HG03280 (cell line): ENCODE data around the gene SNX20.

Experiments used
- ATAC-seq: cut with Tn5 transposase; IDR thresholded peaks from one replicate; pipeline ENCODE4 v1.9.1; 2021; ENCODE audit warnings: mild to moderate bottlenecking, moderate library complexity; ENCODE audit not compliant: unreplicated experiment

Gene SNX20

DNA sequence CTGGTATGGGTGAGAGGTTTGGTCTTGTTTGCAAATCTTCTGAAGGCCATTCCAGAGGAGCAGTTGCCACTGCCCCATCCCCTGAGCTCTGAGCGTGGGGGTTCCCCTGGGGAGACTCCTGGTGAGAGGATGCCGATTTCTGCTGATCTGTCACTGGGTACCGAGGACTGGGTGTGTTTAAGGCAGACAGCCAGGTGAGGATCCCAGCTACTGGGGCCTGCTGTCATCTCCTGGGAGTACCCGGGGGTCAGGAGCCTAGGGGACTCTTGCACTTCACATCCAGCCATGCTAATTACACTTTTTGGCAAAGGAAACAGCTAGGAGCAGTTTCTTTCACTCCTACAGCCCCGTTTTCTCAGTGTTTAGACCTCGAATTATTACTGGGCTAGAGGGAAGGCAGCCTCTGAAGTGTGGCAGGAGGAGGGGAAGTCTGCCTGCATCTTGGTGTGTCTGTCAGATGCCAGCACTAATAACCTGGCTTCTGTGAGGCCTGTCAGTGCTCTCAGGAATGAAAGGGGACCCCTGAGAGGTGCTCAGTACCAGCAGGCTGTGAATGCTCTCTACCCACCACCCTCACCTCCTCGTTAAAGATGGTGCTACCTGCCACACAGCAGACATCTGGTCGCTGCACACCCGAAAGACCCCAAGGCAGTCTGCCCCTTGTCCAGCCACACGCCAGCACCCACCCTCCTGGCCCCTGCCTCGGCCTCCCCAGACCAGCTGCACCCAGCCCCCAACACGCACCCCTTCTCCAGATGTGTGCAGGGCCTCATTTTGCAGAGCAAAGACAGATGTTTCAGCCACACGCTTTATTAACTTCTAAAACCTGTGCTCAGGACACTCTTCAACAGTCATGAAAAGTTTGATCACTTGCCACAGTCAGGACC is 43.2 kb downstream of the SNX20 start:
- ATAC-seq = no peak

- no peak for ATAC-seq
These were observed 44.2 kb downstream of the SNX20 start for GRCh38 chr16:50636753-50637374.

- ATAC-seq = no peak
These were observed 45.4 kb downstream of the SNX20 start for GRCh38 chr16:50635505-50636392.

DNA sequence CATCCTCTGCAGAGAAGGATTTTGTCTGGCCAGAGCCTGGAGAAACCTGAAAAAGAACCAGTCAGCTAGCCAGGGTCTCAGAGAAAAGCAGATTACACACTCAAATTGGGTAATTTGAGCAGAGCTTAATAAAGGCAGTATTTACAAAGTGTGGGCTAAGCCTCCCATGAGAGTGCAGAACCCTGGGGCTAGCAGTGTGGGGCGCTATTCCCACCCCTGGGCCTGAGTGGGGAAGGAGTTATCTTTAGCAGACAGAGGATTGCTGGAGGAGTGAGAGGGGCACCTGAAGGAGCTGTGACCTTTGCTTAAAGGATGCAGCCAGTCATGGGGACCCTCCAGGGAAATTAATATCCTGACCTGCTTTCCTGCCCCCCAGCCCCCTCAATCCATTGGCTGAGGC is 46.2 kb downstream of the SNX20 start:
- ATAC-seq = no peak

- ATAC-seq = no peak
These were observed 47.0 kb downstream of the SNX20 start for GRCh38 chr16:50634090-50634489.

DNA sequence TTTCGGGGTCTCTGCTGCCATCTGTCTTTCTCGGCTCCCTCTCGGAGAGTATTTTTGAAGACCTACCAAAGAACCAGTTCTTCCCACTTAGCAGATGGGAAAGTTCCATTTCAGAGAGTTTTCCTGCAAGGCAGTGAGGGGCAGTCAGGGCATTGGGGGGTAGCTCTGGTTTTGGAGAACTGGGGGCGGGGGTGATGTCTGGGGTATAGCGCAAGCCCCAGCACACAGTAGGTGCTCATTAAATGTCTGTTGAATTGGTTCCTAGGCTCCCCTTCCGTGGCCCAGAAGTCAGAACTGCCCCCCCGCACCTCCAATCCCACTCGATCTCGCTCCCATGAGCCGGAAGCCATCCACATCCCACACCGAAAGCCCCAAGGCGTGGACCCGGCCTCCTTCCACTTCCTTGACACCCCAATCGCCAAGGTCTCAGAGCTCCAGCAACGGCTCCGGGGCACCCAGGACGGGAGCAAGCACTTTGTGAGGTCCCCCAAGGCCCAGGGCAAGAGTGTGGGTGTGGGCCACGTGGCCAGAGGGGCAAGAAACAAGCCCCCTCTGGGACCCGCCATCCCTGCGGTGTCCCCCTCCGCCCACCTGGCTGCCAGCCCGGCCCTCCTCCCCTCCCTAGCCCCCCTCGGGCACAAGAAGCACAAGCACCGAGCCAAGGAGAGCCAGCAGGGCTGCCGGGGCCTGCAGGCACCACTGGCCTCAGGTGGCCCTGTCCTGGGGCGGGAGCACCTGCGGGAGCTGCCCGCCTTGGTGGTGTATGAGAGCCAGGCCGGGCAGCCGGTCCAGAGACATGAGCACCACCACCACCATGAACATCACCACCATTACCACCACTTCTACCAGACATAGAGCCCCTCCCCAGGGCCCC is 47.9 kb downstream of the SNX20 start:
- no peak for ATAC-seq

DNA sequence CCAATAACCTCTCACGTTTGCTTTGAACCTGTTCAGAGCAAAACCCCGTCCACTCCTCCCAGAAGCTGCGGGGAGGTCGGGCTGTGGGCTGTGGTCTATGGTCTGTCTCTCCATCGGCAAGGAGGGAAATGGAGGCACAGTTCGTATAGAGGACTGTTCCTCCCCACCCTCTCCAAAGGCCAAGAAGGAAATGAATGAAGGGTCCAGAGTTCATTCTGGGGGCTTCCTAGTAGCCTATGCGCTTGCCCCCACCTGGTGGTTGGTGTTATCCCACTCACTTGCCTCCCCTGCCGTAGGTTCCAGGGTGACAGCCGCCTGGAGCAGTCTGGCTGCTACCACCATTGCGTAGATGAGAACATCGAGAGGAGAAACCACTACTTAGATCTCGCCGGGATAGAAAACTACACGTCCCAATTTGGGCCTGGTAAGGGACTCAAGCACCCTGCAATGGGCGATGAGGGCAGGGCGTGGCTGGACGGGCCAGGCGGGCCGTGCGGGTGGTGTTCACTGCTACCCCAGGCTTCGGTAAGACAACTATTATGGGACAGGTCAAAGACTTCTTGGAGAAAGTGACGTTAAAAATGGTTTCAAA is 49.0 kb downstream of the SNX20 start:
- ATAC-seq = no peak

DNA sequence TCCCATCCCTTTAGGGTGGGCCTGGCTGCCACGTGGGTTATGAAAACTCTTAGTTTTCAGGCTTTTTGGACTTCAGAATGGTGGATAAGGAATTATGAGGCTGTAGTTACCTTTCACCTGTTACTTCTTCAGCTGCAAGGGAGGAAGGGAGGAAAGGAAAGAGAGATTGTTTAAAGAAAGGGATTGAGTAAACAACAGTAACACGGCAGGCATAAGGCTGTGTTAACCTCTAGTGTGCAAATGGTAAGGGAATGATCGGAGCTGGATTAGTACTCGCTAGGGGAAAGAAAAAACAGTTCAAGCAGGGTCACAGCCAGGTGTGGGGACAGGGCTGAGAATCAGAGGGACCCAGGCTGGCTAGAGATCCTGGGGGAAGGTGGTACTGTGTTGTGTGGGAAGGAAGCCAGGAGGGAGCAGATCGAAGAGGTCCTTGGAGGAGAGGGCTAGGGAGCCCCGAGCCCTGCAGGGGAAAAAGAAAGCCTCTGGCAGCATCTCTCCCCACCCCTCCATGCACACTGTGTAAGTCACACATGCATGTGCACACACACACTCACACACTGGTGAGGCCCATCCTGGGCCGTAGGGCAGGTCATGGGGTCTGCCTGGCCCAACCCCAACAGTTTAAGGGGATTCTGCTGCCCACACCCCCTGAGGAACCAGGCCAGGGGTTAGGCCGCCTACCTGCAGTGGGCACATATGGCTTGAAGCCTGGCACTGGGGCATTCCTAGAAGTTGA is 49.7 kb downstream of the SNX20 start:
- ATAC-seq = no peak

DNA sequence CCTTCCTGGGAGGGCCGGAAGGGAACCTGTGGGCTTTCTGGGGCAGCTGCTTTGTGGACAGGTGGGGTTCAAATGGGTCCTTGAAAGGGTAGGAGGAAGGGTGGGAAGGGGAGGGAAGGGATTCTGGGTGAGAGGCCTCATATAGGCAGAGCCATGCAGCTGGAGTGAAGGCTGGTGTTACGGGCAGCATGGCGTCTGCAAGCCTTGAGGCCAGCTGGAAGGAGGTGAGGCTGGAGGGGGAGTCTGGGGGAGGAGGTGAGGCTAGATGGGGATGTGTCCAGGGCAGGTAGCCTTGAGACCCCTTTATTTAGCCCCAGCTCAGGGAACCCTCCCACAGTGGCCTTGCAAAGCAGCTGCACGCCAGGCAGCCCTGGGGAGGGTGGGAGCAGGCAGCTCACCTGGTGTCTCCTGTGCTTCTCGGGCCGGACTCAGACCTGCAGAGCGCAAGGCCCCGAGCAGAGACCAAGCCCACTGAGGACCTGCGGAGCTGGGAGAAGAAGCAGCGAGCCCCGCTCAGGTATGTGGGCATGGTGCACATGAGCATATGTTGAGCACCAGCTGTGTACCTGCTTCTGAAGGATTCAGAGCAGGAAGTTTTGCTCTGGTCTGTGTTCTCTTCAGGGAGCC is 50.6 kb downstream of the SNX20 start:
- ATAC-seq = no peak

DNA sequence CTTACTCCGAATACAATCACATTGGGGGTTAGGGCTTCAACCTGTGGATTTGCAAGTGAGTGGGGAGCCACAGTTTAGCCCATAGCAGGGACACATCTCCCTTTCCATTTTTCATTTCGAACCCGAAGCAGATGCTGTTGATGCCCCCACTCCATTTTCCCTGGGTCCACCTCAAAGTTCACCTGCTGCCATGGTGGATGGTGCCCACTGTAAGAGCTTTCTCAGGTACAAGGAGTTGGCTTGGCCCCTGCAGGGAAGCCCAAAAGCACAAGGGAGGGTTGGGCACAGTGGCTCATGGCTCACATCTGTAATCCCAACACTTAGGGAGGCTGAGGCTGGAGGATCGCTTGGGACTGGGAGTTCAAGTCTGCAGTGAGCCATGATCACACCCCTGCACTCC is 51.8 kb downstream of the SNX20 start:
- ATAC-seq = no peak

DNA sequence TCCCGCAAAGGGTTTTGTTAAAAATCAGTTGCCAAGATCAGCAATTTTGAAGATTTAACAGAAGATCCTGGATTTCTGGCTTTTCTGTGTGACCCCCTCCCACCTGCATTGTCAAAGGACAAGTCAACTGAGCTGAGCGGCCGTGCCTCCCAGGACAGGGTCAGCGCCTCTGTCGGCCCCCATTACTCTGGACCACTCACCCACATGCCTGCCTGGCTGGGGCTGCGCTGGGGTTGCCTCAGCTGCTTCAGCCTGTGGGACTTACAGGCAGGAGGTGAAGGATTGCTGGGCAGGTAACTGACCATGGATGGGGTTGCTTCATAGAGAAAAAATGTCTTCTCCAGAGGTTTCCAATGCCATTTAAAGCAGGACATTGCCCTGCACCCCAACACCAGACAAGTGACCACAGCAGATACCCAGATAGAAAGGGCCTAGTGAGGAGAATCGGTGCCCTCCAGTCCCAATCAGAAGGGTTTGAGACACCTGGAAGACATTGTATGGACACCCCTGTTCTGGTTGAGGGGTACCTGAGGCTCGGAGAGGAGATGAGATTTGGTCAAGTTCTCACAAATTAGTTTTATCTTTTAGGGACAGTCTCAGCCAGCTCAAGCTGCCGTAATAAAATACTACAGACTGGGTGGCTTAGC is 52.8 kb downstream of the SNX20 start:
- no peak for ATAC-seq

- ATAC-seq = no peak
These were observed 53.7 kb downstream of the SNX20 start for GRCh38 chr16:50627419-50627818.

DNA sequence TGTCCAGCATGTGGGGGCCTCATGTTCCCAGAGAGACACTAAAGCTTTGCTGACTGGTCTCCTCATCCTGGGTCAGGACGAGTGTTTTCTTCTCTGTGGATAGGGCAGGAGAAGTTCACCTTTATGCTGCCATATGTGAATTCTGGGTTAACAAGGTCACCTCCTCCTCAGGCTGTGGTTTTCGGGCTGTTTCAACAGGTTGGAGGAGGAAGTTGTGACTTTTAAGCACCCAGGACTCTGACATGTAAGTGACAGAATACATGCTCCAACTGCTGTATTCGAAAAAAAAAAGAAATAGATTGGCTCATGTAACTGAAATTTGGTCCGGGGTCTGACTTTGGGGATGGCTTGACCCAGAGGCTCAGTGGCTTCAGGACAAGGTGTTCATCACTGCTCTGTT is 54.2 kb downstream of the SNX20 start:
- ATAC-seq = no peak

DNA sequence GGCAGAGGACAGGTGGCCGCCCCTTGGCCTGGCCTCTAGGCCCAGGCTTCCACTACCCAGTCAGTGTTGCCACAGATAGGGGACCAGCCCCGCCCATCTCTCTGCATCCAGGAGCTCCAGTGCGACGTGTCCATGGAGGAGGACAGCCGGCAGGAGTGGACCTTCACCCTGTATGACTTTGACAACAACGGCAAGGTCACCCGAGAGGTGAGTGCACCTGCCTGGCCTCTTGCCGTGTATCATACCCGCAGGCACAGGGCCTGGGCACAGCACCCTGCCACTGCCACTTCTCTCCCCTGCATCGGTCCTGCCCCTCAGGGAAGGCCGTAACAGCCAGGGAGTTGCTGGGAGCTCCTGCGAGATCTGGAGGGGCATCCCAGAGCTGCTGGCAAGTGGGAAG is 55.7 kb downstream of the SNX20 start:
- ATAC-seq = no peak

GRCh38 chr16:50624449-50624970 is 56.6 kb downstream of the SNX20 start:
- ATAC-seq = no peak

GRCh38 chr16:50622643-50623369 is 58.3 kb downstream of the SNX20 start:
- ATAC-seq = no peak

DNA sequence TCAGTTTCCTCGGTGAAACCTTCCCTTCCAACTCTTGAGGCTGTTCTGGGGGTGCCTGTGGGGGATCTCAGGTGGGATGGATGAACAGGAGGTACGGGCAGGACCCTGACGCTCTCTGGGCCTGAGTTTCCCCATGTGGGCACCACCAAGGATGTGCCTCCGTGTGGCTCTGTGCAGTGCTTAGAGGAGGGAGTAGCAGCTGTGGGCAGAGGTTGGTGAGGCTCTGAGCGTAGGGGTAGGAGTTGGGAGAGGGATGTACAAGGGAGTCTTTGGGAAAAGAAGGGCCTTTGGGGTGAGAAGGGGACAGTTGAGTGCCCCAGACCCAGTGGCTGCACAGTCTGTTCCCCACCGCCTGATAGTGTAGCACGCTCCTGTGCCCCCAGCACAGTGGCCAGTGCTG is 59.1 kb downstream of the SNX20 start:
- no peak for ATAC-seq
